Muscle layer of duodenum (tissue), 2 donors: ENCODE results near the gene PNRC2.

ENCODE experiments used
- H3K27ac ChIP-seq: one replicate; pipeline ENCODE4 v1.7.0; 2013; ENCODE audit warnings: mild to moderate bottlenecking, low read length
- H3K27me3 ChIP-seq: one replicate; pipeline ENCODE4 v1.7.0; 2013; ENCODE audit warnings: low read depth, mild to moderate bottlenecking, control low read depth, low read length
- H3K36me3 ChIP-seq, 2 donors: one replicate each; pipeline ENCODE4 v1.7.0; 2013; ENCODE audit warnings: low read length in 2 of 2, control low read depth in 1 of 2, mild to moderate bottlenecking in 1 of 2; ENCODE audit not compliant: insufficient read depth in 2 of 2, control insufficient read depth in 1 of 2
- H3K4me1 ChIP-seq, 2 donors: one replicate each; pipeline ENCODE4 v1.7.0; 2013; ENCODE audit warnings: low read length in 2 of 2, mild to moderate bottlenecking in 2 of 2, control low read depth in 1 of 2, moderate library complexity in 1 of 2; ENCODE audit not compliant: insufficient read depth in 2 of 2, control insufficient read depth in 1 of 2
- H3K4me3 ChIP-seq, 2 donors: one replicate each; pipeline ENCODE4 v1.7.0; 2013; ENCODE audit warnings: low read length in 2 of 2, low read depth in 1 of 2, mild to moderate bottlenecking in 1 of 2
- H3K9me3 ChIP-seq, 2 donors: one replicate each; pipeline ENCODE4 v1.7.0; 2013; ENCODE audit warnings: low read length in 2 of 2, control low read depth in 1 of 2, mild to moderate bottlenecking in 1 of 2; ENCODE audit not compliant: control insufficient read depth in 1 of 2
- donor health status: healthy.

Gene PNRC2, protein sequence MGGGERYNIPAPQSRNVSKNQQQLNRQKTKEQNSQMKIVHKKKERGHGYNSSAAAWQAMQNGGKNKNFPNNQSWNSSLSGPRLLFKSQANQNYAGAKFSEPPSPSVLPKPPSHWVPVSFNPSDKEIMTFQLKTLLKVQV

DNA sequence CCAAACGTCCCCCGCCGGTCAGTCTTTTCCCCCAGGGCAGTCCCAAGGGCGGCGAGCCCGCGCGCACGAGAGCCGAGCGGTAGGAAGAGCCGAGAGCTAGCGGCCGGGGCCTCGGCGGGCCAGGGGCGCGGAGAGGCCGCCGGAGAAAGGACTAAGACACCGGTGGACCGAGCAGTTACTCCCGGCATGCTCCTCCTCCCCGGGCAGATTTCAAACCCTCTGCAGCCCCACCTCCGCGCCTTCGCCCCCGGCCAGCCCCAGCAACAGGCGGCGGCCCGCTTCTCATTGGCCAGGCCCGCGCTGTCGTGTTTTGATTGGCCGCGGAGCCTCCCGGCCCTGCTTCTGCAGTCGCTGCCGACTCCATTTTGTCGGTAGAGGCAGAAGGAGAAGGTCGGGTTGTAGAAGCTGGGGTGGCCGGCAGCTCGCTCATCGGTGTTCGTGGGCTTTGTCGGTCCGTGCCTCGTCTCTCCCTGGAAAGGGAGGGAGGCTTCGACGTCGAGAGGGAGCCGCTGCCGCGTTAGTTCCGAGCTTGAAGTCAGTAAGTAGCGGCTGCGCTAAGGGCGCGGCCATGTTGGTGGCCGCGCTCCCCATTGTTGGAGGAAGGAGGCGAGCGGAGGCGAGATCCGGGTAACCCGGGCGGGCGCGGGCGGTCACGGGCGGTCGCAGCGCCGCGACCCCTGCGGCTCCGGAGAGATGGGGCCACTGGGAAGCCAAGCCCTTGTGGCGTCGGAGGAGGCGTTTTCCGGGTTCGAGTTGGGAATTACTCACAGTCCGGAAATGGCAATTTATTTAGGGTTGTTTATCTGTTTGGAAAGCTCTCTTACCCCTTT is at the start of gene PNRC2:
Gene PNRC2 (plus strand): TSS at position 368 of the 830 bp plus-strand sequence. CDS start 1,630 bp downstream, outside the sequence.
- Histone ChIP-seq H3K27ac (peak within 1 kb of the TSS; percentile 100), H3K9me3 (no peaks in the 10 kb centered on the region), H3K27me3 (no peaks in the 10 kb centered on the region), H3K36me3 (peaks cover 7 to 20% of the 10 kb centered on the region in 2 donors), H3K4me1 (peaks cover 17 to 39% of the 10 kb centered on the region in 2 donors), H3K4me3 (peak within 1 kb of the TSS; percentile 85 to 96)

DNA sequence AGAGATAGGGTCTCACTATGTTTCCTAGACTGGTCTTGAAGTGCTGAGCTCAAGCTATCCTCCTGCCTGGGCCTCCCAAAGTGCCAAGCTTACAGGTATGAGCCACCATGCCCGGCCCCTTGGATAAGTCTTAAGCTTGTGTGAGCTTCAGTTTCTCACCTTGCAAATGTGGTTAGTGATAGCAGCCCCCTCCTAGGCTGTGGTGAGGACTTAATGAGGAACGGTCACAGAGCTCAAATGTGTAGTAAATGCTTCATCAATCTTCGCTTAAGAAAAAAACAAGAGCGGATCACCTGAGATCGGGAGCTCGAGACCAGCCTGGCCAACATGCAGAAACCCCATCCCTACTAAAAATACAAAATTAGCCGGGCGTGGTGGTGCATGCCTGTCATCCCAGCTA is 49.5 kb upstream of the PNRC2 start:
- Histone ChIP-seq H3K9me3 (no peaks in the 10 kb centered on the region), H3K4me1 (peaks cover 0 to 4% of the 10 kb centered on the region in 2 donors), H3K4me3 (no peak overlapping the region), H3K27ac (no peak overlapping the region), H3K27me3 (no peaks in the 10 kb centered on the region), H3K36me3 (no peaks in the 10 kb centered on the region)

DNA sequence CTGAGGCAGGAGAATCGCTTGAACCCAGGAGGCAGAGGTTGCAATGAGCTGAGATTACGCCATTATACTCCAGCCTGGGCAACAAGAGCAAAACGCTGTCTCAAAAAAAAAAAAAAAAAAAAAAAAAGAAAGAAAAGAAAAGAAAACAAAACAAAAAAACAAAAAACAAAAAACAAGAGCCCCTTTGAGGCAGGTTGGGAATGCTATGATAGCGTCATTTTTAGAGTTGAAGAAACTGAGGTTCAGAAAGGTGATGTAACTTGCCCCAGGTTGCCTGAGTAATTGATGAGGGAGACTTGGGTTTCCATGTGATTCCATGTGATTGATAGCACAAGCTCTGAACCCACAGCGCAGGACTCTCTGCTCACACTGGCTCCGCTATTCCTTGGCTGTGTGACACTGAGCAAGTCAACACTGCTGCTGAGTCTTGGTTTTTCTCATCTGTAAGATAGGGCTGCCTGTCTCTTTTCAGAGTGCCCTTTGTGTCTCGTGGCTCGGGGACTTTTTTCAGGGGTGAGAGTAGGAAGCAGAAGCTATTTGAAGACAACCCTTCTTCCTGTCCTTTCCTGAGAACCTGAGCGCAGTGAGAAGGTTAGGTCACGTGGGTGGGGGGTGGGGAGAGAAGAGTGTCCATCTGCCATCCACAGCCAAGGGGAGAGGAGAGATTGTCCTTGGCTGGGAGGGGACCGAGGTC is 48.9 kb upstream of the PNRC2 start:
- peaks cover 0 to 4% of the 10 kb centered on the region in 2 donors for H3K4me1 ChIP-seq
- no peaks in the 10 kb centered on the region for H3K27me3 ChIP-seq
- H3K36me3 ChIP-seq, result no peaks in the 10 kb centered on the region
- H3K9me3 ChIP-seq, result no peaks in the 10 kb centered on the region
- H3K4me3 ChIP-seq, result no peak overlapping the region
- H3K27ac ChIP-seq, result no peak overlapping the region

DNA sequence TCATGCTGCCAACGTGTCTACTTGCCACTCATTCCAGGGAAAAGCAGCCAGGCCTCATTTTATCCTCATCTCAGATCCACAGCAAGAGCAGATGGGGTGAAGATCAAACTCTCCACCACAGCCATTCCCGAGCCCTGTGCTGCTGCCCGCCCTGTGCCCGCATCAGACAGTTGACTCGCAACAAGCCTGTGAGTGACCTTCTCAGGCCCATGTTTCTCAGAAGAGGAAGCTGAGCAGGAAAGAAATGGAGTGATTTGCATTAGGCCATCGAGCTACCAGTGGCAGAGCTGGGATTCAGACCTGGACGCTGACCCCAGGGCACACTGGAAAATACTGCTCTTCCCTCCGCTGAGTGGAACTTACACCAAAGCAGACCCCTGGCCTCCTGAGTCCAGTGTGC is 47.7 kb upstream of the PNRC2 start:
- Histone ChIP-seq H3K4me1 (peaks cover 0 to 4% of the 10 kb centered on the region in 2 donors), H3K27me3 (no peaks in the 10 kb centered on the region), H3K4me3 (no peak overlapping the region), H3K27ac (no peak overlapping the region), H3K36me3 (no peaks in the 10 kb centered on the region), H3K9me3 (no peaks in the 10 kb centered on the region)

DNA sequence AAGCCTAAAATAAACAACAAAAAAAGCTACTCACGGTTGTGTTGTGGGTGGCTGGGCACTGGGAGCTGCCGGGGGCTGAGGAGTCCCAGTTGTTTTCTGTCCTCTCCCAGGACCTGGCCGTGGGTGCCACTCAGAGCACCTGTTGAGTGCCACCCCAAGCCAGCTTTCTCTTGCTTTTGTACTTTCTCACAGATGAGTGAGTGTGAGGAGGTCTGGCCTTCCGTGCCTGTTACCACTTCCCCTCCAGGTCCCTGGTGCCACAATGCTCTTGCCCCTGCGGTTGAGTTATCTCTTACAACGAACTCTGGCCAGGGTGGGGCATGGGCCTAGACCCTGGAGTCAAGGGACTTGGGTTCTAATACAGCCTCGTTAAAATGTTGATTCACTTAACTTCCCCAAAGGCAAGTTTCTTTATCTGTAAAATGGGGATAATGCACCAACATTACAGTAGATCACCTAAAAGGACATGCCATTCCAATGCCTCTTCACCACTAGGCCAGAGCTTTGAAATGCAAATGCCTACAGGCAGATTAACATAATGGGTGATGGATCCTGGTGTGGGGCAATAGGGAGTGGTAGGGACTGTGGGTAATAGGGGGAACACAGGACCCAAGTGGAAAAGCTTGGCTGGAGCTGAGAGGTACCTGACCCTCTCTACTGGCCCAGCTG is 46.3 kb upstream of the PNRC2 start, which contains the start of gene CNR2:
Gene CNR2 (minus strand): TSS at position 151 of the 669 bp plus-strand sequence. CDS start 37,745 bp downstream, outside the sequence.
- Histone ChIP-seq H3K27ac (no peak within 1 kb of the TSS), H3K4me1 (peaks cover 0 to 4% of the 10 kb centered on the region in 2 donors)

DNA sequence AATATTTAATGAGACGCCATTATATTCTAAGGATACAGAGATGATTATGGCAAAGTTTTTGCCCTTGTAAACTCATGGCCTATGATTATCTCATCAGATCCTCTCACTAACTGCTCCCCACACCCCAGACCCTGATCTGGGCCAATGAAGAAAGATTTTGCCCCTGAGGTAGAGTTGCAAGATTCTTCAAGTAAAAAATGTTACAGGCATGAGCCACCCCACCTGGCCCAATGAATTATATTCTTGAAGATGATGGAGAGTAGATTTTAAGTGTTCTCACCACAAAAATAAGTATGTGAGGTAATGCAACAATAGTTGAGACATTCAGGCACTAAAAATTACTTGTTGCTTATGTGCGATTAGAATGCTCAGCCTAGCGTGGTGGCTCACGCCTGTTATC is 44.7 kb upstream of the PNRC2 start:
- peaks cover 3 to 4% of the 10 kb centered on the region in 2 donors for H3K4me1 ChIP-seq
- no peaks in the 10 kb centered on the region for H3K27me3 ChIP-seq
- no peaks in the 10 kb centered on the region for H3K36me3 ChIP-seq
- H3K4me3 ChIP-seq, result no peak overlapping the region
- H3K9me3 ChIP-seq, result no peaks in the 10 kb centered on the region
- no peak overlapping the region for H3K27ac ChIP-seq

More for the DNA sequence above, 46.3 kb upstream of the PNRC2 start, which contains the start of gene CNR2:
- H3K4me3 ChIP-seq, result no peak within 1 kb of the TSS
- H3K27me3 ChIP-seq, result no peaks in the 10 kb centered on the region
- no peaks in the 10 kb centered on the region for H3K36me3 ChIP-seq
- H3K9me3 ChIP-seq, result no peaks in the 10 kb centered on the region

DNA sequence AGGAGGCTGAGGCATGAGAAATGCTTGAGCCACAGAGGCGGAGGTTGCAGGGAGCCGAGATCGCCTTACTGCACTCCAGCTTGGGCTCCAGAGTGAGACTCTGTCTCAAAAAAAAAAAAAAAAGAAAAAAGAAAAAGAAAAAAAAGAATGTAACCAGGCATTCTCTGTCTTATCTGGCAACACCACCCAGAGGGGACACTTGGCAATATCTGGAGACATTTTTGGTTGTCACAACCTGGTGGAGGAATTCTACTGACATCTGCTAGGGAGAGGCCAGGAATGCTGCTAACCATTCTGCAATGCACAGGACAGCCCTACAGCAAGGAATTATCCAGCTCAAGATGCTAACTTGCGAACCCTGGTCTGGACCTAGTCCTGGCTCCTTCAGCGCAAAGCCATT is 44.2 kb upstream of the PNRC2 start:
- Histone ChIP-seq H3K27ac (no peak overlapping the region), H3K4me1 (peaks cover 4 to 8% of the 10 kb centered on the region in 2 donors), H3K4me3 (no peak overlapping the region), H3K27me3 (no peaks in the 10 kb centered on the region), H3K9me3 (no peaks in the 10 kb centered on the region), H3K36me3 (no peaks in the 10 kb centered on the region)

DNA sequence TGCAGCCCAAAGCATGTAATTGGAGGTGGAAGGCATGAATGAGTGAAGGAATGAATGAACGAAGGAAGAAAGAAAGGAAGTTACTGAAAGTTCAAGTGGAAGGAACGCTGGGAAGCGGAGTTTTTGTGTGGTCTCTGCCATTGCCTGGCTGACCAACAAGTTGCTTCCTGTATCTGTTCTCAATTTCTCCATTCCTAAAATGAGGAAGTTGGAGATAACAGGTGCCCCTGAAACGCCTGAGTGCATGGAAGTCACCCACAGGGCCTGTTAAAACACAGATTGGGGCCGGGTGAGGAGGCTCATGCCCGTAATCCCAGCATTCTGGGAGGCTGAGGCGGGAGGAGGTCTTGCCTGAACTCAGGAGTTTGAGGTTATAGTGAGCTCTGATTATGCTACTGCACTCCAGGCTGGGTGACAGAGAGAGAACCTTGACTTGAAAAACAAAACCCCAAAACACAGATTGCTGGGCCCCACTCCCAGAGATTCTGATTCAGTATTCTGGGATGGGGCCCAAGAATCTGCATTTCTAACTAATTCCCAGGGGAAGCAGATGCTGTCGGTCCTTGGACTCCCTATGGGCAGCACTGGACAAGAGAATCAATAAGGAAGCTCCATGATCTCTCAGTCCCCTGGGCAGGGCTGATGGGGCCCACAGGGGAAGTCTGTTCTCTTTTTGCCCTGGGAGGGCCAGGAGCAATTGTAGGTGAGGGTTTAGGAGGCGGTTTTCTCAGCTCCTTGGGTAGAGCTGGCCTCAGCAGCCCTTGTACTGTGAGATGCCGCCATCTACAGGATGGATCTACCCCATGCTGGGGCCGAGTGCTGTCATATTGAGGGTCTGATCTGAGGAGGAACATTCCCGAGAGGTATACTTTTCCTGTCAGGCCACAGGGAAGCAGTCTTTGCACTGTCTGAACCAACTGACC is 43.2 kb upstream of the PNRC2 start:
- Histone ChIP-seq H3K4me1 (peaks cover 2 to 12% of the 10 kb centered on the region in 2 donors), H3K36me3 (no peaks in the 10 kb centered on the region), H3K27me3 (no peaks in the 10 kb centered on the region), H3K27ac (no peak overlapping the region), H3K9me3 (no peaks in the 10 kb centered on the region), H3K4me3 (no peak overlapping the region)

DNA sequence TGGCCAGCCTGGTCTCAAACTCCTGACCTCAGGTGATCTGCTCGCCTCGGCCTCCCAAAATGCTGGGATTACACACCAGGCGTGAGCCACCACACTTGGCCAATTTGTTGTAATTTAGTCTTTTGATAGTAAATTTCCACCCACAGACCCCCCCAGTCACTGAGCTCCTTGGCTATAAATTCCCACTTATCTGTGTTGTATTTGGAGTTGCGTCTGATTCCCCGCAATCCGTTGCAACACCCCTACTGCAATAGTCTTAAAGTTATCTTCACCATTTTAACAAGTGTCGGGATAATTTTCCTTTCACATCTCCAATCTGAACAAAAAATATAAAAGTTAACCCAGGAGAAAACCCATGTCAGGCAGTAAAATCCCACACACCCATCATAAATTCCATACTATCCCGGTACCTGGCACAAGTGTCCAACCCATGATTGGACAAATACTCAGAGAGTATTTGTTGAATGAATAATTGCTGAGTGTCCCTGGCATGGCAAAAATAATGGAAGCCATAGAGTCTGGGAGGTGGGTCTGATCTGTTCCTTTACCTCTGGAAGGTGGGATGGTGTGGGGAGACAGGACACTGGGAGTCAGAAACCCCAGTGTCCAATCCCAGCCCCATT is 37.2 kb upstream of the PNRC2 start:
- no peak overlapping the region for H3K4me3 ChIP-seq
- H3K9me3 ChIP-seq, result no peaks in the 10 kb centered on the region
- H3K36me3 ChIP-seq, result no peaks in the 10 kb centered on the region
- no peaks in the 10 kb centered on the region for H3K27me3 ChIP-seq
- no peak overlapping the region for H3K27ac ChIP-seq
- H3K4me1 ChIP-seq, result peaks cover 0 to 12% of the 10 kb centered on the region in 2 donors
